Left forelimb (tissue), 1 donor: ENCODE results near the gene DAW1.

Experiments used
- DNase-seq: peaks from one replicate; pipeline ENCODE4 v3.0.0-alpha.2; 2018; ENCODE audit warnings: low spot score

DAW1 gene

GRCh38 chr2:227862227-227862740 lies 9.1 kb upstream of the DAW1 start:
- no peak for DNase-seq

GRCh38 chr2:227862741-227863588 lies 8.5 kb upstream of the DAW1 start:
- no peak for DNase-seq

- no peak for DNase-seq
These were observed 7.2 kb upstream of the DAW1 start for GRCh38 chr2:227864161-227864756.

GRCh38 chr2:227865291-227865690 lies 6.1 kb upstream of the DAW1 start:
- no peak for DNase-seq

GRCh38 chr2:227867386-227867785 lies 4.0 kb upstream of the DAW1 start:
- no peak for DNase-seq

- no peak for DNase-seq
These were observed 589 bp upstream of the DAW1 start for GRCh38 chr2:227870710-227871374.

GRCh38 chr2:227872676-227873075 lies 1.2 kb downstream of the DAW1 start:
- no peak for DNase-seq

- no peak for DNase-seq
These were observed 4.9 kb downstream of the DAW1 start for GRCh38 chr2:227876300-227876801.

- no peak for DNase-seq
These were observed 6.2 kb downstream of the DAW1 start for GRCh38 chr2:227877421-227878310.

GRCh38 chr2:227880460-227880859 lies 9.0 kb downstream of the DAW1 start:
- no peak for DNase-seq

GRCh38 chr2:227881866-227882517 lies 10.6 kb downstream of the DAW1 start:
- no peak for DNase-seq

- no peak for DNase-seq
These were observed 13.1 kb downstream of the DAW1 start for GRCh38 chr2:227884511-227884947.

GRCh38 chr2:227886149-227886548 lies 14.7 kb downstream of the DAW1 start:
- DNase-seq = no peak

- DNase-seq = no peak
These were observed 16.9 kb downstream of the DAW1 start for GRCh38 chr2:227888289-227888688.

GRCh38 chr2:227889336-227889735 lies 17.9 kb downstream of the DAW1 start:
- DNase-seq = no peak

GRCh38 chr2:227890495-227891079 lies 19.2 kb downstream of the DAW1 start:
- no peak for DNase-seq

GRCh38 chr2:227891673-227892072 lies 20.2 kb downstream of the DAW1 start:
- no peak for DNase-seq

- no peak for DNase-seq
These were observed 31.9 kb downstream of the DAW1 start for GRCh38 chr2:227903381-227903780.

- DNase-seq = no peak
These were observed 35.6 kb downstream of the DAW1 start for GRCh38 chr2:227906991-227907390.

- DNase-seq = no peak
These were observed 37.0 kb downstream of the DAW1 start for GRCh38 chr2:227908266-227909054.
